ENCODE results near the gene CSNK1A1L. TPM values are rescaled to one million over a fixed set of nuclear protein-coding genes. Genes with fewer than 3 reads are reported as not detected.

Gene CSNK1A1L
- total and polyA plus RNA-seq, 2 of the 13 experiments (the other 11 are each of a cell fraction or from before 2014, with no cell fraction given): not detected

DNA sequence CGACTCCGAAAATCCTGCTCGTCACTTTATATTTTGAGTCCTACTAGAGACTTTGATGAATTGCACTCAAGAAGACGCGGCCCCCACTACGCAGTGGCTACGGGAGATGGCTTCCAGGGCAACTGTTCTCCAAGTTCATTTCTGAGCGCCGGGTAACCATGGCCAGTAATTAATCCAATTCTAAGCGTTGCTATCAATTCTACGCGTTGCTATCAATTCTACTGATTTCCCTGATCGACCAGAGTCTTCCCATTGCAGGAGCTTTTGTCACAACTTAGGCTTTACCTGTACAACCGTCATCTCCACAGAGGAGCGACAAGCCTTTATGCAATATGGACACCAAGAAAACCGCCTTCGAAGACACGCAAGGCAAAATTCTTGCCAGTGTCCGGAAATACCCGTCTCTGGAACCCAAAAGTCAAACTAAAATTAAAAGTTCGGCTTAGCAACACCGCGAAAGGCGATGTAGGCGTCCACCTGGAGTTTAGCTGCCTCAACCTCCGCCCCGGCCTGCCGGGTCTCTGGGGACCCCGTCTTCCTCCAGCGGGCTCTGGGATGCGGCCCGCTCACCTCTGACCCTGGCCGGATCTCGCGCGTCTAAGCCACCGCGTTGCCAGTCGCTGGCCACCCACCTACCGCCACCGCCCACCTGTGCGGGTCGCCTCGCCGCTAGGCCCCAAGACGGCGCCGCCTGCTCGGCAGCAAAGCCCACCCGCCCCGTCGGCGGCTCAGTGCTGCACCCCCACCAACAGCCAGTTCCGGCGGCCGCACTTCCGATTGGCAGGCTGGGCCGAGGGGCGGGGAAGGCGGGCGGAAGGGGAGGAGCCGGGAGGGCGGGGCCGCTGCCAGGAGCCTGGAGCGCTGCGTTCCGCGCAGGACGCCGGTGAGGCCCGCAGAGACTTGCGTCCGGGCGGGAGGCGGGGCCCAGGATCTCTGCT is 46.3 kb downstream of the CSNK1A1L start, which contains the start of gene SUPT20H (continued):
- TF ChIP-seq, protein P1, sequence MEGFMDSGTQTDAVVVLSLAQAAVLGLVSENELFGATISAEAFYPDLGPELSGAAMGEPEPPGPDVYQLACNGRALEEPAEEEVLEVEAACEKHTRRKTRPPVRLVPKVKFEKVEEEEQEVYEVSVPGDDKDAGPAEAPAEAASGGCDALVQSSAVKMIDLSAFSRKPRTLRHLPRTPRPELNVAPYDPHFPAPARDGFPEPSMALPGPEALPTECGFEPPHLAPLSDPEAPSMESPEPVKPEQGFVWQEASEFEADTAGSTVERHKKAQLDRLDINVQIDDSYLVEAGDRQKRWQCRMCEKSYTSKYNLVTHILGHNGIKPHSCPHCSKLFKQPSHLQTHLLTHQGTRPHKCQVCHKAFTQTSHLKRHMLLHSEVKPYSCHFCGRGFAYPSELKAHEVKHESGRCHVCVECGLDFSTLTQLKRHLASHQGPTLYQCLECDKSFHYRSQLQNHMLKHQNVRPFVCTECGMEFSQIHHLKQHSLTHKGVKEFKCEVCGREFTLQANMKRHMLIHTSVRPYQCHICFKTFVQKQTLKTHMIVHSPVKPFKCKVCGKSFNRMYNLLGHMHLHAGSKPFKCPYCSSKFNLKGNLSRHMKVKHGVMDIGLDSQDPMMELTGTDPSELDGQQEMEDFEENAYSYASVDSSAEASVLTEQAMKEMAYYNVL (CRISPR knock-in tag; IDR thresholded peaks at IDR 0.05; ENCODE audit: borderline replicate concordance): 0 out of 2 replicates have a peak, but pooled peaks have one; percentile 29
- TF ChIP-seq ZFP36 (IDR thresholded peaks at IDR 0.05; ENCODE audit: borderline replicate concordance, low read depth, low read length, partially characterized antibody): no peak
- TF ChIP-seq ZBTB7B (CRISPR knock-in tag; IDR thresholded peaks at IDR 0.05): peak; percentile 91
- no peak for TF ChIP-seq ZFP36L2 (CRISPR knock-in tag; IDR thresholded peaks at IDR 0.05)
- no peak for TF ChIP-seq TEAD2 (CRISPR knock-in tag; IDR thresholded peaks at IDR 0.05)
- TF ChIP-seq HDAC1 (CRISPR knock-in tag; IDR thresholded peaks at IDR 0.05): peak; percentile 50; the same call in 1 of the 2 replicates
- TF ChIP-seq SMAD3 (CRISPR knock-in tag; IDR thresholded peaks at IDR 0.05): no peak
- peak; percentile 71; the same call in 1 of the 2 replicates for TF ChIP-seq ZNF136 (CRISPR knock-in tag; IDR thresholded peaks at IDR 0.05; ENCODE audit: low read depth)
- no peak for TF ChIP-seq MTA3 (CRISPR knock-in tag; IDR thresholded peaks at IDR 0.05)
- no peak for TF ChIP-seq ZNF234 (CRISPR knock-in tag; conservative IDR thresholded peaks at IDR 0.05)
- TF ChIP-seq SOX6 (IDR thresholded peaks at IDR 0.05): no peak
- TF ChIP-seq SOX6 (CRISPR knock-in tag; IDR thresholded peaks at IDR 0.05): no peak; the same call in 1 of the 2 replicates
- no peak for TF ChIP-seq ATM (IDR thresholded peaks at IDR 0.05; ENCODE audit: borderline replicate concordance)
- 0 out of 2 replicates have a peak, but pooled peaks have one; percentile 39 for TF ChIP-seq ZBTB1 (CRISPR knock-in tag; IDR thresholded peaks at IDR 0.05; ENCODE audit: borderline replicate concordance)
- TF ChIP-seq ZSCAN21 (CRISPR knock-in tag; IDR thresholded peaks at IDR 0.05; ENCODE audit: borderline replicate concordance): no peak
- peak; percentile 88 for TF ChIP-seq TAF1 (CRISPR knock-in tag; IDR thresholded peaks at IDR 0.05)
- TF ChIP-seq, protein P2, sequence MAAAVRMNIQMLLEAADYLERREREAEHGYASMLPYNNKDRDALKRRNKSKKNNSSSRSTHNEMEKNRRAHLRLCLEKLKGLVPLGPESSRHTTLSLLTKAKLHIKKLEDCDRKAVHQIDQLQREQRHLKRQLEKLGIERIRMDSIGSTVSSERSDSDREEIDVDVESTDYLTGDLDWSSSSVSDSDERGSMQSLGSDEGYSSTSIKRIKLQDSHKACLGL (CRISPR knock-in tag; IDR thresholded peaks at IDR 0.05): peak; percentile 67
- no peak for TF ChIP-seq HHEX (CRISPR knock-in tag; IDR thresholded peaks at IDR 0.05)
- no peak for TF ChIP-seq MBNL3 (CRISPR knock-in tag; conservative IDR thresholded peaks at IDR 0.05)
- TF ChIP-seq, protein P3, sequence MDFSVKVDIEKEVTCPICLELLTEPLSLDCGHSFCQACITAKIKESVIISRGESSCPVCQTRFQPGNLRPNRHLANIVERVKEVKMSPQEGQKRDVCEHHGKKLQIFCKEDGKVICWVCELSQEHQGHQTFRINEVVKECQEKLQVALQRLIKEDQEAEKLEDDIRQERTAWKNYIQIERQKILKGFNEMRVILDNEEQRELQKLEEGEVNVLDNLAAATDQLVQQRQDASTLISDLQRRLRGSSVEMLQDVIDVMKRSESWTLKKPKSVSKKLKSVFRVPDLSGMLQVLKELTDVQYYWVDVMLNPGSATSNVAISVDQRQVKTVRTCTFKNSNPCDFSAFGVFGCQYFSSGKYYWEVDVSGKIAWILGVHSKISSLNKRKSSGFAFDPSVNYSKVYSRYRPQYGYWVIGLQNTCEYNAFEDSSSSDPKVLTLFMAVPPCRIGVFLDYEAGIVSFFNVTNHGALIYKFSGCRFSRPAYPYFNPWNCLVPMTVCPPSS (IDR thresholded peaks at IDR 0.05): no peak
- TF ChIP-seq, protein P4, sequence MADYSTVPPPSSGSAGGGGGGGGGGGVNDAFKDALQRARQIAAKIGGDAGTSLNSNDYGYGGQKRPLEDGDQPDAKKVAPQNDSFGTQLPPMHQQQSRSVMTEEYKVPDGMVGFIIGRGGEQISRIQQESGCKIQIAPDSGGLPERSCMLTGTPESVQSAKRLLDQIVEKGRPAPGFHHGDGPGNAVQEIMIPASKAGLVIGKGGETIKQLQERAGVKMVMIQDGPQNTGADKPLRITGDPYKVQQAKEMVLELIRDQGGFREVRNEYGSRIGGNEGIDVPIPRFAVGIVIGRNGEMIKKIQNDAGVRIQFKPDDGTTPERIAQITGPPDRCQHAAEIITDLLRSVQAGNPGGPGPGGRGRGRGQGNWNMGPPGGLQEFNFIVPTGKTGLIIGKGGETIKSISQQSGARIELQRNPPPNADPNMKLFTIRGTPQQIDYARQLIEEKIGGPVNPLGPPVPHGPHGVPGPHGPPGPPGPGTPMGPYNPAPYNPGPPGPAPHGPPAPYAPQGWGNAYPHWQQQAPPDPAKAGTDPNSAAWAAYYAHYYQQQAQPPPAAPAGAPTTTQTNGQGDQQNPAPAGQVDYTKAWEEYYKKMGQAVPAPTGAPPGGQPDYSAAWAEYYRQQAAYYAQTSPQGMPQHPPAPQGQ (CRISPR knock-in tag; IDR thresholded peaks at IDR 0.05; ENCODE audit: borderline replicate concordance): no peak
- 0 out of 2 replicates have a peak, but pooled peaks have one; percentile 31 for TF ChIP-seq PITX1 (CRISPR knock-in tag; IDR thresholded peaks at IDR 0.05)
- TF ChIP-seq ZSCAN12 (CRISPR knock-in tag; IDR thresholded peaks at IDR 0.05): no peak
- TF ChIP-seq ZNF17 (CRISPR knock-in tag; IDR thresholded peaks at IDR 0.05): no peak
- peak; percentile 76; the same call in 1 of the 2 replicates for TF ChIP-seq ZZZ3 (CRISPR knock-in tag; IDR thresholded peaks at IDR 0.05; ENCODE audit: borderline replicate concordance)
- TF ChIP-seq RBAK (CRISPR knock-in tag; IDR thresholded peaks at IDR 0.05): no peak
